Muscle layer of colon (tissue), 2 donors: ENCODE data around the gene MRPL49.
"Not testable (repeated sequence)": the region's sequence is repeated elsewhere in the genome, so short reads cannot be mapped to it uniquely, and the experiment has no call there.

ENCODE experiments used
- H3K27ac ChIP-seq: one replicate; pipeline ENCODE4 v1.7.0; 2013; ENCODE audit warnings: low read depth, mild to moderate bottlenecking, low read length, moderate library complexity
- H3K27me3 ChIP-seq, 2 donors: one replicate each; pipeline ENCODE4 v1.7.0; 2013; ENCODE audit warnings: low read length in 2 of 2, mild to moderate bottlenecking in 2 of 2; ENCODE audit not compliant: insufficient read depth in 2 of 2, control insufficient read depth in 1 of 2
- H3K36me3 ChIP-seq: one replicate; pipeline ENCODE4 v1.7.0; 2013; ENCODE audit warnings: mild to moderate bottlenecking, low read length; ENCODE audit not compliant: insufficient read depth
- H3K4me1 ChIP-seq: one replicate; pipeline ENCODE4 v1.7.0; 2013; ENCODE audit warnings: mild to moderate bottlenecking, low read length; ENCODE audit not compliant: insufficient read depth
- H3K4me3 ChIP-seq, 2 donors: one replicate each; pipeline ENCODE4 v1.7.0; 2013; ENCODE audit warnings: low read length in 2 of 2, low read depth in 1 of 2, mild to moderate bottlenecking in 1 of 2, moderate library complexity in 1 of 2
- H3K9ac ChIP-seq: one replicate; pipeline ENCODE4 v1.7.0; 2013; ENCODE audit warnings: low read length
- H3K9me3 ChIP-seq: one replicate; pipeline ENCODE4 v1.7.0; 2013; ENCODE audit warnings: mild to moderate bottlenecking, low read length
- donor health status: abdominal sarcoma.
- donor health status: Adenocarcinoma of cecum.

The MRPL49 gene

DNA sequence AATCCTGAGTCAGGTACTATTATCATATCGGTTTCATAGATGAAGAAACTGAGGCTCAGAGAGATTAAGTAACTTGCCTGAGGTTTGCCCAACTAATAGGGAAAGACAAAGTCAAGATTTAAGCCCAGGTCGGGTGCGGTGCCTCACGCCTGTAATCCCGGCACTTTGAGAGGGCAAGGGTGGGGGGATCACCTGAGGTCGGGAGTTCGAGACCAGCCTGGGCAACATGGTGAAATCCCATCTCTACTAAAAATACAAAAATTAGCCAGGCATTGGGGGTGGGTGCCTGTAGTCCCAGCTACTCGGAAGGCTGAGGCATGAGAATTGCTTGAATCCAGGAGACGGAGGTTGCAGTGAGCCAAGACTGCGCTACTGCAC is 28.0 kb downstream of the MRPL49 start:
- H3K27me3 ChIP-seq, H3K27ac ChIP-seq, H3K4me3 ChIP-seq, H3K9me3 ChIP-seq, H3K36me3 ChIP-seq, H3K9ac ChIP-seq, H3K4me1 ChIP-seq: not testable (repeated sequence)

DNA sequence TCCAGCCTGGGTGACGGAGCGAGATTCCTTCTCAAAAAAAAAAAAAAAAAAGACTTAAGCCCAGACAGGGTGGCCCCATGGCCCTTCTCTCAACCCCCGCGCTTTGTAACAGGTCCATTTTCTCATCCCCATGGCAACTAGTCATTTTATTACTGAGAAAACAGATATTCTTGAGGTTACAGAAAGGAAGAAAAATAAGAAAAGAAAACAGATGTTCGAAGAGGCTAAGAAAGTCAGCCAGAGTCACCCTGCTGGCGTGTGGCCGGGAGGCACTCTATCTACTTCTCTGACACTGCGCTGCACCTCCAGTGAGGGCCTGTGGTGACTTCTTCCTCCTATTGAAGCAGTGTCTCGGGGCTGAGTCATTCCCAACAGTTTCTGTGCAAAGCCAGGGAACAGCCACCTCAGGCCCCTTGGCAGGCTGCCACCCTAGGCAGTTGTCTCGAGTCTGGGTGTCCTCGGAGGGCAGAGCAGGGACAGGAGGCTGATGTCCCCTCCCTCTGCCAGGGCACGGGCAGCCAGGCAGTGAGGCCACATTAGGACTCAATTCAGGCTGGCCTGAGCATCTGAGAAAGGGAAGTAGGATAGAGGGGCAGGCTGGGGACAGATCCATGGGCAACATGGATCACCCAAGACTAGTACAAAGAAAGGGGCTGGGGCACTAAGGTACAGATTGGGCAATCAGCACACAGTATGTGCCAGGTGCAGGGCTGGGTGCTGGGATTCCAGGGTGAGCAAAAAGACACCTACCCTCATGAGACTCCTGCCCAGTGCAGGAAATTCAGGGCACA is 28.6 kb downstream of the MRPL49 start:
- Histone ChIP-seq H3K27ac (no peak overlapping the region), H3K4me1 (no peaks in the 10 kb centered on the region), H3K9ac (no peak overlapping the region), H3K9me3 (no peaks in the 10 kb centered on the region), H3K36me3 (no peaks in the 10 kb centered on the region), H3K4me3 (no peak overlapping the region), H3K27me3 (no peaks in the 10 kb centered on the region)

DNA sequence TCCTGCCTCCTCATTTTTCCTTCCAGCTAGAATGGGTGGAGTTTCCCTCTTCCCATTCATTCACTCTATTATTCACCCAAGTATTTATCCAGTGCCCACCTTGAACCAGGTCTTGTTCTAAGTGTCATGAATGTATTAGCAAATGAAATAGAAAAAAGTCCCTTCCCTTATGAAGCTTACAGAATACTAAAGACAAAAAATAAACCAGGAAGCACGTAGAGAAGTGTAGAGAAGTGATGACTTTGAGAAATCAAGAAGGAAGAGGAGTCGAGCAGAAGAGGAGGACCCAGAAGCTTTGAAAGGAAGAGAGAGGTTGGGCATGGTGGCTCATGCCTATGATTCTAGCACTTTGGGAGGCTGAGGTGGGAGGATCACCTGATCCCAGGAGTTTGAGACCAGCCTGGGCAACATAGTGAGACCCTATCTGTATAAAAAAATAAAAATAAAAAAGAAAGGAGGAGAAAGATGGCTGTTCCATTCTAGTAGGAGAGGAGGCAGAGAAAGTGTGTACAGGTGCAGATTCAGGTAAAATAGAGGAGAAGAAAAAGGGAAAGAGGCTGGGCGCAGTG is 29.3 kb downstream of the MRPL49 start:
- no peak overlapping the region for H3K9ac ChIP-seq
- H3K4me3 ChIP-seq = no peak overlapping the region
- H3K36me3 ChIP-seq = no peaks in the 10 kb centered on the region
- H3K4me1 ChIP-seq = no peaks in the 10 kb centered on the region
- no peak overlapping the region for H3K27ac ChIP-seq
- no peaks in the 10 kb centered on the region for H3K9me3 ChIP-seq
- H3K27me3 ChIP-seq = no peaks in the 10 kb centered on the region

DNA sequence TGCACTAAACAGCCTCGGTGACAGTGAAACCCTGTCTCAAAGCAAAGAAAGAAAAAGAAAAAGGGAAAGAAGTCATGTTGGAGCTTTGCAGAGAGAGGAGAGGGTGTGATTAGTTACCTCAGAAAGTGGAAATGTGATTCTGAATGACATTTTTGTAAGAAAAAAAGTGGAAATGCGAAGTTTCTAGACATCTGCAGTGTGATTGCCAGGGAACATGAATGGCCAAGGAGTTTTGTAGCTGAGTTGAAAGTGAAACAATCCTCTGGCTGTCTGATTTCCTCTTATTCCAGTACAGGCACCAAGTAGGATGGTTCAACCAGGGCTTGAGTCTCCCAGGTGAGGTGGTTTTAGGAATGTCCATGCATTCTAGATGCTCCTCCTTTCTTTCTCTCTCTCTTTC is 30.0 kb downstream of the MRPL49 start:
- Histone ChIP-seq H3K9me3 (no peaks in the 10 kb centered on the region), H3K36me3 (no peaks in the 10 kb centered on the region), H3K9ac (no peak overlapping the region), H3K27ac (no peak overlapping the region), H3K27me3 (no peaks in the 10 kb centered on the region), H3K4me1 (no peaks in the 10 kb centered on the region), H3K4me3 (no peak overlapping the region)

DNA sequence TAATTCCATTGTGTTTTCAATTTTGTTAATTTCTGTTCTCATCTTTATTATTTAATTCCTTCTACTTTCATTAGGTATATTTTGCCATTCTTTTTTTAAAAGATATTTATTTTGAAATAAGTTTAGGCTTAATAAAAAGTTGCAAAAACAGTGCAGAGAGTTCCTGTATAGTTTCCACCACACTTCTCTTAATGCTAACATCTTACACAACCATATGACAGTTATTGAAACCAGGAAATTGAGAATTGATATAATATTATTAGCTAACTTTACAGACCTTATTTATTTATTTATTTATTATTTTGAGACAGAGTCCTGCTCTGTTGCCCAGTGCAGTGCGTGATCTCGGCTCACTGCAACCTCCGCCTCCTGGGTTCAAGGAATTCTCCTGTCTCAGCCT is 34.1 kb downstream of the MRPL49 start:
- no peaks in the 10 kb centered on the region for H3K36me3 ChIP-seq
- H3K9me3 ChIP-seq = no peaks in the 10 kb centered on the region
- H3K27me3 ChIP-seq = no peaks in the 10 kb centered on the region
- H3K27ac ChIP-seq = no peak overlapping the region
- H3K9ac ChIP-seq = no peak overlapping the region
- H3K4me1 ChIP-seq = no peaks in the 10 kb centered on the region
- no peak overlapping the region for H3K4me3 ChIP-seq

DNA sequence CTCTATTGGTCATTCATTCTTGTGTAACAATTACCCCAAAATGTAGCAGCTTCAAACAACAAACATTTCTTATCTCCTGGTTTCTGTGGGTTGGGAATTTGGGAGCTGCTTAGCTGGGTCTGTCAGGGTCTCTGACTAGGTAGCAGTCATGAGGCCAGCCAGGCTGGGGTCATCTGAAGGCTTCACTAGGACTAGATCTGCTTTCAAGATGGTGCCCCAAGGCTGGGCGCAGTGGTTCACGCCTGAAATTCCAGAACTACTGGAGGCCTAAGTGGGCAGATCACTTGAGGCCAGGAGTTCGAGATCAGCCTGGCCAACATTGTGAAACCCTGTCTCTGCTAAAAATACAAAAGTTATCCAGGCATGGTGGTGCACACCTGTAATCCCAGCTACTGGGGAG is 34.8 kb downstream of the MRPL49 start:
- Histone ChIP-seq H3K9ac (no peak overlapping the region), H3K27me3 (no peaks in the 10 kb centered on the region), H3K4me3 (no peak overlapping the region), H3K36me3 (no peaks in the 10 kb centered on the region), H3K9me3 (no peaks in the 10 kb centered on the region), H3K27ac (no peak overlapping the region), H3K4me1 (no peaks in the 10 kb centered on the region)

DNA sequence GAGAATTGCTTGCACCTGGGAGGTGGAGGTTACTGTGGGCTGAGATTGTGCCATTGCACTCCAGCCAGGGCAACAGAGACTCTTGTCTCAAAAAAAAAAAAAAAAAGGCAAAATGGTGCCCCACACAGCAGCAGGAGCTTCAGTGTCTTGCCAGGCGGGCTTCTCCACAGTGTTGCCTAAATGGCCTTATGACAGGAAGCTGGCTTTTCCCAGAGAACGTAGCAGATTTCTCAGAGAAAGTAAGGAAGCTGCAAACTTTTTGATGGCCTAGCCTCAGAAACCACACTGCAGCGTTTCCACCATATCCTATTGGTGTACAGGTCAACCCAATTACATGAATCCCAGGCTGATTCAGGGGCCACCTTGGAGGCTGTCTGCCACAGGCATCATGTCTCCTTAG is 35.2 kb downstream of the MRPL49 start:
- Histone ChIP-seq H3K27ac (no peak overlapping the region), H3K4me3 (no peak overlapping the region), H3K36me3 (no peaks in the 10 kb centered on the region), H3K9ac (no peak overlapping the region), H3K9me3 (no peaks in the 10 kb centered on the region), H3K4me1 (no peaks in the 10 kb centered on the region), H3K27me3 (no peaks in the 10 kb centered on the region)

DNA sequence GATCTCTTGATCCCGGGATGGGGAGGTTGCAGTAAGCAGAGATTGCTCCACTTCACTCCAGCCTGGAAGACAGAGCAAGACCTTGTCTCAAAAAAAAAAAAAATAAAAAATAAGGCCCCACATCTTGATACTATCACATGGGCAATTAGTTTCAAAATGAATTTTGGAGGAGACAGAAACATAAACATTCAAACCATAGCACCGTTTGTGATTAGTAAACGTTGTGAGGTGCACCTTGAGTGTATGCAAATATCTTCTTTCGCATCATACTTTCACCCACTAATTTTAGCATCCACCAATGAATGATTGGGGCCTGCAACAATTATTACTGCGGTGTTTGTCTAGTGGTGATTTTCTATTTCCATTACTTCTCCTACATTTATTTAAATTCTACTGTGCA is 36.9 kb downstream of the MRPL49 start:
- no peaks in the 10 kb centered on the region for H3K27me3 ChIP-seq
- no peak overlapping the region for H3K27ac ChIP-seq
- H3K4me1 ChIP-seq = no peaks in the 10 kb centered on the region
- H3K9me3 ChIP-seq = no peaks in the 10 kb centered on the region
- H3K36me3 ChIP-seq = no peaks in the 10 kb centered on the region
- no peak overlapping the region for H3K4me3 ChIP-seq
- H3K9ac ChIP-seq = no peak overlapping the region

DNA sequence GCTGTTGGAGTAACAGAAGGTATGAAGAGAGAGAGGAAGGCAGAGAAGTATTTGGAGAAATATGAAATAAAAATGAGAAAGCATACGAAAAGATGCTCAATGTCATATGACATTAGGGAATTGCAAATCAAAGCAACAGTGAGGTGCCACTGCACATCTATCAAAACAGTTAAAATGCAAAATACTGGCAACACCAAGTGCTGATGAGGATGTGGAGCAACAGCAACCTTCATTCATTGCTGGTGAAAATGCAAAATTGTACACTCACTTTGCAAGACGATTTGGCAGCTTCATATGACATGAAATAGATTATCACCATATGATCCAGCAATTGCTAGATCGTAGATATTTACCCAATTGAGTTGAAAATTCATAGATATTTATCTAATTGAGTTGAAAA is 38.5 kb downstream of the MRPL49 start:
- Histone ChIP-seq H3K9me3 (no peaks in the 10 kb centered on the region), H3K27ac (no peak overlapping the region)

DNA sequence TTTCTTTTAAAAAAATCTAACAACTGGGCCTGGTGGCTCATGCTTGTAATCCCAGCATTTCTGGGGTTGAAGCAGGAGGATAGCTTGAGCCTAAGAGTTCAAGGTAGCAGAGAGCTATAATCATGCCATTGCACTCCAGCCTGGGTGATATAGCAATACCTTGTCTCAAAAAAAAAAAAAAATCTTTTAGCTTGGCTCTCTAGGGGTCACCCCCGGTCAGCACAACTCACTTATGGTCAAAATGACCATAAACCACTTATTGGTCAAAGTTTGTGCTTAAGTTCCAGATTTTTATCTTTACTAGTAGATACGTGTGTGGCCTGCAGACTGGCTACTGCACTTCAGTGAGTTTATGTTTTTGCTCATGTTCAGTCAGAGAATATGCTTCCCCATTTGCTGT is 41.6 kb downstream of the MRPL49 start:
- no peaks in the 10 kb centered on the region for H3K36me3 ChIP-seq
- H3K27me3 ChIP-seq = no peaks in the 10 kb centered on the region
- no peak overlapping the region for H3K27ac ChIP-seq
- no peaks in the 10 kb centered on the region for H3K9me3 ChIP-seq
- no peaks in the 10 kb centered on the region for H3K4me1 ChIP-seq
- no peak overlapping the region for H3K4me3 ChIP-seq
- no peak overlapping the region for H3K9ac ChIP-seq

More for the DNA sequence above, 38.5 kb downstream of the MRPL49 start:
- Histone ChIP-seq H3K4me3 (no peak overlapping the region), H3K9ac (no peak overlapping the region), H3K4me1 (no peaks in the 10 kb centered on the region), H3K36me3 (no peaks in the 10 kb centered on the region), H3K27me3 (no peaks in the 10 kb centered on the region)

DNA sequence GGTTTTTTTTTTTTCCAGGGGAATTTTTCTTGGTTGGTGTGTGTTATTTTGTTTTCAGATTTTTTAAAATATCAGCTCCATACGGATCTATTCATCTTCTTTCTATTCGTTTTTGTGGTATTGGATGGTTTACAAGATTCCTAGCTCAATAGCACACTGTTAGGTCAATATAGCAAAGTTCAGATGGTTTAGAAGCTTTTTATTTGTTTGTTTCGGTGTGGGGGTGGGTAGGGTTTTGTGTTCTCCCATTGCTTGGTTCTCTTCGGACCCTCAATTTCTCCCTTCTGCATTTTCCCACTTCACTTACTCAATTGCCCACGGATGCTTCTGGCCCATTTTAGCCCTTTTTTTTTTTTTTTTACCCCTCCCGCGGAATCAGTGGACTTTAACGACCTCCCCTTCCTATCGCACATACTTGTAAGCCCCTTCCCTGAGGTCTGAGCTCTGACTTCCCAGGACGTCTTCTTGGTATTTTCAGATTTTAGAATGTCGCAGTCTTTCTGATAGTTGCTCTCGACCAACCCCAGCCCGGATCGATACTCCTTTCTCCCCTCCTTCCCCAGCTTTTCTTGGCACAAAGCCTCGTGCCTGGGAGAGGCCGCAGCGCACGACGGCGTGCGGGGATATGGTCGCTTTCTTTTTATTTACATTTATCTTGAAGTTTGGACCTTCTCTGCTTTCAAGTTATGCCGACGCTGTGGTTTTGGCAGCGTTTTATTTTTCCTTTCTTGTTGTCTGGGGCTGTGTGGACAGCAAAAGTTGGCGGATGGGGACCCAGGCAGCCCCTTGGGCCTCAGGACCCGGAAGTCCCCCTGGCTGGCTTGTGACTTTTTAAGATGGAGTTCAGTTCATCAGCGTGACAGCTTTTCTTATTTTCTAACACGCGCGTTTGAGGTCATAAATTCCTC is 43.5 kb downstream of the MRPL49 start:
- no peaks in the 10 kb centered on the region for H3K9me3 ChIP-seq
- H3K4me3 ChIP-seq = peak overlapping the region in 1 of 2 donors; percentile 27
- H3K27me3 ChIP-seq = no peaks in the 10 kb centered on the region
- H3K27ac ChIP-seq = no peak overlapping the region
- H3K4me1 ChIP-seq = no peaks in the 10 kb centered on the region
- no peaks in the 10 kb centered on the region for H3K36me3 ChIP-seq
- H3K9ac ChIP-seq = no peak overlapping the region
